Measurements from ENCODE around the gene CES5A. TPM values are rescaled to one million over a fixed set of nuclear protein-coding genes. Genes with fewer than 3 reads are reported as not detected.

The CES5A gene
- total and polyA plus RNA-seq, 2 of the 4 experiments (the other 2 are of a cell fraction), result not detected

DNA sequence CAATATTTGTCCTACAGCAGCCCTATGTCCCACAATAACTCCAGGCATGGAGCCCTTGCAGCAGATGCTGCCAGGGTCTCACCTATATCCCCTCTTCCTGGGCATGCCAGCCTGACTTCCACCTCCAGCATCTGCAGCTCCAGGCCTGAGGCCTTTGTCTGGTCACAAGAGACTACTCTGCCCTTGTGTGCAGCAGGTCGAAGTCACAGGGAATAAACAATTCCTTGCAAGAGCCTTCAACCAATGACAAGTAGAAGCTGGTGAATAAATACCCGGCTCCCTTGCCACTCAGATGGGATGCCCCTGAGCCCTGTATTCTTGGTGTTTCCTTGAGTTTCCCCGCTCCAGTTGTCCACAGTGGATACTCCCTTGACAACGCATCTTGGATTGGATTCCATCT is 65.3 kb downstream of the CES5A start:
- H3K9me1 ChIP-seq (ENCODE audit: insufficient read depth, low read length), result no peaks in the 10 kb centered on the region
- H4K5ac ChIP-seq (ENCODE audit: low read depth, low read length), result no peak overlapping the region
- H4K20me1 ChIP-seq (ENCODE audit: insufficient read depth, low read length), result no peaks in the 10 kb centered on the region
- no peak overlapping the region for H3K4ac ChIP-seq (ENCODE audit: low read depth, low read length)
- dilution Hi-C loops (cut with HindIII; ENCODE audit: low sequenced_read_pairs, unreplicated experiment), result no loop called here
- H4K8ac ChIP-seq (ENCODE audit: low read depth in 2 of 2, low read length in 2 of 2), result no peak overlapping the region
- no peak overlapping the region for H2AK5ac ChIP-seq (ENCODE audit: low read depth, low read length)
- POLR2A ChIA-PET (ENCODE audit: unreplicated experiment), result no interaction called here
- H4K91ac ChIP-seq (ENCODE audit: insufficient read depth, low read depth, low read length), result no peak overlapping the region
- DNase-seq (no peak), ATAC-seq (ENCODE audit: low read depth) (no peak)
- no peak overlapping the region for H2BK120ac ChIP-seq (ENCODE audit: low read depth, low read length)
- no peak overlapping the region for H3K4me2 ChIP-seq (ENCODE audit: low read depth, low read length)
- H3K27ac ChIP-seq (ENCODE audit: insufficient read depth, low read length), result no peak overlapping the region
- no peak overlapping the region for H2BK15ac ChIP-seq (ENCODE audit: low read depth, low read length)
- no peak overlapping the region for H2AK9ac ChIP-seq (replicated peaks; ENCODE audit: low read depth, low read length, poor library complexity)
- in situ Hi-C loops (cut with MboI; ENCODE audit: low sequenced_read_pairs), result no loop called here
- H2BK20ac ChIP-seq (ENCODE audit: low read depth, low read length), result no peak overlapping the region
- no peaks in the 10 kb centered on the region for H3K9me3 ChIP-seq (ENCODE audit: control insufficient read depth, insufficient read depth, low read length)
- no peak overlapping the region for H3K9ac ChIP-seq (ENCODE audit: low read depth, low read length)
- no peaks in the 10 kb centered on the region for H3K79me1 ChIP-seq (ENCODE audit: low read depth in 1 of 2, low read length in 2 of 2)
- TF ChIP-seq RFX5 (IDR thresholded peaks at IDR 0.05; ENCODE audit: low read depth, low read length) (no peak), POLR2A (IDR thresholded peaks at IDR 0.05; ENCODE audit: low read depth, low read length) (no peak), FOS (IDR thresholded peaks at IDR 0.05; ENCODE audit: low read depth, low read length) (no peak), CEBPB (IDR thresholded peaks at IDR 0.05; ENCODE audit: low read depth, low read length) (no peak), MXI1 (IDR thresholded peaks at IDR 0.05; ENCODE audit: borderline replicate concordance, low read depth, low read length) (no peak)
- TF ChIP-seq, protein P1, sequence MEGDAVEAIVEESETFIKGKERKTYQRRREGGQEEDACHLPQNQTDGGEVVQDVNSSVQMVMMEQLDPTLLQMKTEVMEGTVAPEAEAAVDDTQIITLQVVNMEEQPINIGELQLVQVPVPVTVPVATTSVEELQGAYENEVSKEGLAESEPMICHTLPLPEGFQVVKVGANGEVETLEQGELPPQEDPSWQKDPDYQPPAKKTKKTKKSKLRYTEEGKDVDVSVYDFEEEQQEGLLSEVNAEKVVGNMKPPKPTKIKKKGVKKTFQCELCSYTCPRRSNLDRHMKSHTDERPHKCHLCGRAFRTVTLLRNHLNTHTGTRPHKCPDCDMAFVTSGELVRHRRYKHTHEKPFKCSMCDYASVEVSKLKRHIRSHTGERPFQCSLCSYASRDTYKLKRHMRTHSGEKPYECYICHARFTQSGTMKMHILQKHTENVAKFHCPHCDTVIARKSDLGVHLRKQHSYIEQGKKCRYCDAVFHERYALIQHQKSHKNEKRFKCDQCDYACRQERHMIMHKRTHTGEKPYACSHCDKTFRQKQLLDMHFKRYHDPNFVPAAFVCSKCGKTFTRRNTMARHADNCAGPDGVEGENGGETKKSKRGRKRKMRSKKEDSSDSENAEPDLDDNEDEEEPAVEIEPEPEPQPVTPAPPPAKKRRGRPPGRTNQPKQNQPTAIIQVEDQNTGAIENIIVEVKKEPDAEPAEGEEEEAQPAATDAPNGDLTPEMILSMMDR (conservative IDR thresholded peaks at IDR 0.05; ENCODE audit: low read depth, low read length), result no peak
- no peak overlapping the region for H2AFZ ChIP-seq (replicated peaks; ENCODE audit: low read length, poor library complexity)
- no peak overlapping the region for H3K56ac ChIP-seq (ENCODE audit: extremely low read depth, insufficient read depth, low read length)
- intact Hi-C loops (cut with micrococcal nuclease), result no loop called here
- 68% methylated on average over 3 of the region's 4 CpGs; no CpG with 5 or more reads in 1 of the 2 experiments for WGBS, 2 experiments (ENCODE audit: extremely low coverage in 2 of 2, insufficient read length in 1 of 2)
- CTCF ChIA-PET, result no interaction called here
- no TSS peak for BruUV-seq (replicated peaks)
- no peak overlapping the region for H3K18ac ChIP-seq (ENCODE audit: low read depth, low read length)
- H3K27me3 ChIP-seq (ENCODE audit: control insufficient read depth, insufficient read depth, low read length), result no peaks in the 10 kb centered on the region
- H3K4me3 ChIP-seq (ENCODE audit: insufficient read depth, low read depth, low read length), result no peak overlapping the region
- no peaks in the 10 kb centered on the region for H3K4me1 ChIP-seq (ENCODE audit: control insufficient read depth, insufficient read depth, low read length)
- H3K23ac ChIP-seq (ENCODE audit: low read depth, low read length), result no peak overlapping the region
- H3K14ac ChIP-seq (replicated peaks; ENCODE audit: low read depth, low read length), result no peak overlapping the region
- H3K36me3 ChIP-seq (ENCODE audit: control insufficient read depth, insufficient read depth, low read length), result no peaks in the 10 kb centered on the region
- no peak overlapping the region for H2BK5ac ChIP-seq (ENCODE audit: low read depth, low read length, poor library complexity, severe bottlenecking)

Measured in IMR-90 (cell line).